ENCODE data around the gene ASB10. TPM values are rescaled to one million over a fixed set of nuclear protein-coding genes. Genes with fewer than 3 reads are reported as not detected.

The ASB10 gene
- polyA plus RNA-seq, 1 of the 3 experiments (the other 2 are of a cell fraction): not detected

DNA sequence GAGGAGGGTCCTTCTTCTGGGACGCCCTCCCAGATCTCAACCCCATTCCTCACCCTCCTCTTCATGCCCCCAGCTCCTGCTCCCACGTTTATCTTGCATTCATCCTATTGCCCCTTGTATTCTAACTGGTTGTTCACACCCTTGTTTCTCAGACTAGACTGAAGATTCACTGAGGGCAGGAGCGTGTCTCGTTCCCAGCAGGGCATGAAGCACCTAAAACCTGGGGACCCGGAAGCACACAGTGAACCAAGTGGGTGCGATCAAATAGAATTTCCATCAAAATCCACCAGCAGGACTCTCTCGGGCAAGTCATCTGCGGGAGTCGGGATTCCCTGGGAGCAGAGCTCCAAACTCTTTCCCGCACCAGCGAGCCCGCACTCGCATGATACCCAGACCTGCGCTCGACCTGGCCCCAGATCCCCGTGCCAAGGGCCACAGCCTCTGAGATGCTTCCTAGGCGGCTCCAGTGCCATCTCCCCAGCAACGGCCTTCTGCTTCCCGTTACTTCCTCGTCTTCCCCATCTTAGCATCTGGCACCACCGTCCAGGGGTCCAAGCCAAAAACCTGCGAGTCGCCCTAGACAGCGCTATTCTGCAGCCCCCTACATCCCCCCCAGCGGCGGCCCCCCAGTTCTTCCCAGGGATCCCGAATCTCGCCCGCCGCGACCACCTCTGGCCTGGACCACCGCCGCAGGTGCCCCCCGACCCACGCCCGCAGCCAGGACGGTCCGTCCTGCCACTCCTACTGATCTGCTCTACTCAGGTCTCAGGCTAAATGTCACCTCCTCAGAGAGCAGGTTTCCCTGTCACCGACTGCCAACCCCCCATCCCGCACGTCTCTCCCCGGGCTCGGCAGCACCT is 13.4 kb downstream of the ASB10 start:
- H3K4me3 ChIP-seq (ENCODE audit: low read depth in 2 of 2, low read length in 1 of 2): no peak overlapping the region
- H4K20me1 ChIP-seq (ENCODE audit: insufficient read depth): no peaks in the 10 kb centered on the region
- H3K27me3 ChIP-seq (ENCODE audit: insufficient read depth): peaks cover 58% of the 10 kb centered on the region
- no peaks in the 10 kb centered on the region for H3K9me2 ChIP-seq
- TF ChIP-seq GATA2 (CRISPR knock-in tag; IDR thresholded peaks at IDR 0.05) (no peak), FOXJ3 (CRISPR knock-in tag; IDR thresholded peaks at IDR 0.05) (no peak), EP300 (IDR thresholded peaks at IDR 0.05; ENCODE audit: borderline replicate concordance in 1 of 2, low read depth in 1 of 2, low read length in 1 of 2) (no peak), TAF1 (IDR thresholded peaks at IDR 0.05; ENCODE audit: borderline replicate concordance, low read depth, low read length) (no peak), MEF2A (IDR thresholded peaks at IDR 0.05; ENCODE audit: borderline replicate concordance, low read depth) (no peak), YY1 (IDR thresholded peaks at IDR 0.05; ENCODE audit: low read depth) (no peak), USF2 (IDR thresholded peaks at IDR 0.05; ENCODE audit: borderline replicate concordance, low read depth, low read length) (no peak), RXRA (IDR thresholded peaks at IDR 0.05; ENCODE audit: borderline replicate concordance, low read depth) (no peak), RFX5 (IDR thresholded peaks at IDR 0.05; ENCODE audit: low read length) (no peak), GABPA (IDR thresholded peaks at IDR 0.05; ENCODE audit: low read depth) (no peak), NRF1 (IDR thresholded peaks at IDR 0.05; ENCODE audit: low read depth, low read length) (no peak), JUND (IDR thresholded peaks at IDR 0.05) (no peak)
- TF ChIP-seq, protein P1, sequence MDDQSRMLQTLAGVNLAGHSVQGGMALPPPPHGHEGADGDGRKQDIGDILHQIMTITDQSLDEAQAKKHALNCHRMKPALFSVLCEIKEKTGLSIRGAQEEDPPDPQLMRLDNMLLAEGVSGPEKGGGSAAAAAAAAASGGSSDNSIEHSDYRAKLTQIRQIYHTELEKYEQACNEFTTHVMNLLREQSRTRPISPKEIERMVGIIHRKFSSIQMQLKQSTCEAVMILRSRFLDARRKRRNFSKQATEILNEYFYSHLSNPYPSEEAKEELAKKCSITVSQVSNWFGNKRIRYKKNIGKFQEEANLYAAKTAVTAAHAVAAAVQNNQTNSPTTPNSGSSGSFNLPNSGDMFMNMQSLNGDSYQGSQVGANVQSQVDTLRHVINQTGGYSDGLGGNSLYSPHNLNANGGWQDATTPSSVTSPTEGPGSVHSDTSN (IDR thresholded peaks at IDR 0.05): no peak
- TF ChIP-seq, protein P2, sequence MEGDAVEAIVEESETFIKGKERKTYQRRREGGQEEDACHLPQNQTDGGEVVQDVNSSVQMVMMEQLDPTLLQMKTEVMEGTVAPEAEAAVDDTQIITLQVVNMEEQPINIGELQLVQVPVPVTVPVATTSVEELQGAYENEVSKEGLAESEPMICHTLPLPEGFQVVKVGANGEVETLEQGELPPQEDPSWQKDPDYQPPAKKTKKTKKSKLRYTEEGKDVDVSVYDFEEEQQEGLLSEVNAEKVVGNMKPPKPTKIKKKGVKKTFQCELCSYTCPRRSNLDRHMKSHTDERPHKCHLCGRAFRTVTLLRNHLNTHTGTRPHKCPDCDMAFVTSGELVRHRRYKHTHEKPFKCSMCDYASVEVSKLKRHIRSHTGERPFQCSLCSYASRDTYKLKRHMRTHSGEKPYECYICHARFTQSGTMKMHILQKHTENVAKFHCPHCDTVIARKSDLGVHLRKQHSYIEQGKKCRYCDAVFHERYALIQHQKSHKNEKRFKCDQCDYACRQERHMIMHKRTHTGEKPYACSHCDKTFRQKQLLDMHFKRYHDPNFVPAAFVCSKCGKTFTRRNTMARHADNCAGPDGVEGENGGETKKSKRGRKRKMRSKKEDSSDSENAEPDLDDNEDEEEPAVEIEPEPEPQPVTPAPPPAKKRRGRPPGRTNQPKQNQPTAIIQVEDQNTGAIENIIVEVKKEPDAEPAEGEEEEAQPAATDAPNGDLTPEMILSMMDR (IDR thresholded peaks at IDR 0.05): no peak
- TF ChIP-seq, protein P3, sequence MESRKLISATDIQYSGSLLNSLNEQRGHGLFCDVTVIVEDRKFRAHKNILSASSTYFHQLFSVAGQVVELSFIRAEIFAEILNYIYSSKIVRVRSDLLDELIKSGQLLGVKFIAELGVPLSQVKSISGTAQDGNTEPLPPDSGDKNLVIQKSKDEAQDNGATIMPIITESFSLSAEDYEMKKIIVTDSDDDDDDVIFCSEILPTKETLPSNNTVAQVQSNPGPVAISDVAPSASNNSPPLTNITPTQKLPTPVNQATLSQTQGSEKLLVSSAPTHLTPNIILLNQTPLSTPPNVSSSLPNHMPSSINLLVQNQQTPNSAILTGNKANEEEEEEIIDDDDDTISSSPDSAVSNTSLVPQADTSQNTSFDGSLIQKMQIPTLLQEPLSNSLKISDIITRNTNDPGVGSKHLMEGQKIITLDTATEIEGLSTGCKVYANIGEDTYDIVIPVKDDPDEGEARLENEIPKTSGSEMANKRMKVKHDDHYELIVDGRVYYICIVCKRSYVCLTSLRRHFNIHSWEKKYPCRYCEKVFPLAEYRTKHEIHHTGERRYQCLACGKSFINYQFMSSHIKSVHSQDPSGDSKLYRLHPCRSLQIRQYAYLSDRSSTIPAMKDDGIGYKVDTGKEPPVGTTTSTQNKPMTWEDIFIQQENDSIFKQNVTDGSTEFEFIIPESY (IDR thresholded peaks at IDR 0.05; ENCODE audit: borderline replicate concordance, low read depth): no peak
- H3K4me1 ChIP-seq (ENCODE audit: control insufficient read depth in 1 of 2, insufficient read depth in 2 of 2, low read depth in 1 of 2, low read length in 1 of 2): no peaks in the 10 kb centered on the region
- no peak overlapping the region for H3K9ac ChIP-seq
- CTCF ChIA-PET: interaction anchor here (0.6 to 2.6 kb wide), 9 partner anchors 9 to 58 kb away, joined by 3 to 29 read pairs (median 4); no protein-coding TSS in a partner anchor
- no peak overlapping the region for H3K4me2 ChIP-seq
- H3K9me3 ChIP-seq: no peaks in the 10 kb centered on the region
- 72% methylated on average over 43 of the region's 43 CpGs for WGBS (ENCODE audit: low lambda C conversion rate)
- no peaks in the 10 kb centered on the region for H3F3A ChIP-seq (replicated peaks; ENCODE audit: insufficient read depth)
- no peaks in the 10 kb centered on the region for H3K79me2 ChIP-seq (ENCODE audit: insufficient read depth)
- H2AFZ ChIP-seq (ENCODE audit: low read depth): no peak overlapping the region
- H3K36me3 ChIP-seq (replicated peaks in 1 of 2; ENCODE audit: control insufficient read depth in 1 of 2, insufficient read depth in 2 of 2, low read length in 1 of 2): no peaks in the 10 kb centered on the region
- no peak overlapping the region for H3K27ac ChIP-seq (ENCODE audit: low read depth in 2 of 2, low read length in 1 of 2)
- no peak for DNase-seq
- POLR2A ChIA-PET: no interaction called here
